ENCODE data around the gene CENATAC.
A peak's percentile ranks its signal among the peaks of the same experiment; 100 is the strongest.
"Not testable (repeated sequence)": the region's sequence is repeated elsewhere in the genome, so short reads cannot be mapped to it uniquely, and the experiment has no call there.

CENATAC gene, protein sequence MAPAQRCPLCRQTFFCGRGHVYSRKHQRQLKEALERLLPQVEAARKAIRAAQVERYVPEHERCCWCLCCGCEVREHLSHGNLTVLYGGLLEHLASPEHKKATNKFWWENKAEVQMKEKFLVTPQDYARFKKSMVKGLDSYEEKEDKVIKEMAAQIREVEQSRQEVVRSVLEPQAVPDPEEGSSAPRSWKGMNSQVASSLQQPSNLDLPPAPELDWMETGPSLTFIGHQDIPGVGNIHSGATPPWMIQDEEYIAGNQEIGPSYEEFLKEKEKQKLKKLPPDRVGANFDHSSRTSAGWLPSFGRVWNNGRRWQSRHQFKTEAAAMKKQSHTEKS

DNA sequence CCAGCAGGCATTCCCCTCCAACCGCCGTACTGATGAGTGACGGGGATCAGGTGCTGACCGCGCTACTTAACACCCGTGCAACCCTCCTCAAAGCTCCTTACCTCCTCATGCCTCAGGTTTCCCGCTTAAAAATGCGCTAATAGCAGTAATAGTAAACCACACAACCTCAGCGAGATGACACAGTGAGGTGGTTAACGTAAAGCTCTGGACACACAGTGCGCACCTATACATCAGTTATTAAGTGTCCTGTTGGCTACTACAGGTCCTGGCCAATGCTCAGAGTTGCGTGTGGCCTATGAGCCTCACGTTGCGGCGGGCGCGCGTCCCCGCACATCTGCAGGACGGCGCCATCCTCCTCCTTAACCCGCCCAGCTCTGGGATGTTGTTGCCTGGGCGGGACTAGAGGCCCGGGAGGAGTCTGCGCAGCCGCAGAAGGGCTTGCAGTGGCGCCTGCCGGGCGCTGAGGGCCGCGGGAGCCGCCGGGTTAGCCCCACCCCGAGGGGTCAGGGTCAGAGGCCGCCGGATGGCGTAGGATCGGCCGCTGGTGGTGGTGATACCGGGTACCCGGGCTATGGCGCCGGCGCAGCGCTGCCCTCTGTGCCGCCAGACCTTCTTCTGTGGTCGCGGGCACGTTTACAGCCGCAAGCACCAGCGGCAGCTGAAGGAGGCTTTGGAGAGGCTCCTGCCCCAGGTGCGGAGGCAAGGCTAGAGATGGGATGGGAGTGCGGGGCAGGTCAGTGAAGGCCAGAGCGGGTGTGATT, at the start of gene CENATAC:
CENATAC (plus strand) TSS at position 512 of the 761 bp plus-strand sequence; CDS start at position 572, 60 bp downstream.
- DNase-seq (ENCODE audit: low spot score), result peak; percentile 97

DNA sequence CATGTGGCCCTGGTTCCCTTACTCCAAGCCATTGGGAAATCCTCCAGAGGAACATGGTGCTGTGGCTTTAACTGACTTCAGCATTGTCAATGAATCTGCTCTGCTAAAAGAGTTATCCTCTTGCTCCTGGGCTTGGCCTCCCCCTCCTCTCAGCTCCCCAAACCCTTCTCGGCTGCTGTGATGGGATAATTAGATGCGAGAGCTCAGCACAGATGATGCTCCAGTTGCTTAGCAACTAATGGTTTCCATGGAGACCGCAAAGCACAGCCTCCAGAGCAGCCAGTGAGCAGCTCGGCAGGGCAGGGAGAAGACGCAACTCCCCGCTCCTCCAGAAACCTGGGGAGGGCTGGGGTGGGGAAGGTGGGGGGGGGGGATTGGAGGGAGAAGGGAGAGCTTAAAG, 44.7 kb upstream of the CENATAC start:
- peak; percentile 93 for DNase-seq (ENCODE audit: low spot score)

DNA sequence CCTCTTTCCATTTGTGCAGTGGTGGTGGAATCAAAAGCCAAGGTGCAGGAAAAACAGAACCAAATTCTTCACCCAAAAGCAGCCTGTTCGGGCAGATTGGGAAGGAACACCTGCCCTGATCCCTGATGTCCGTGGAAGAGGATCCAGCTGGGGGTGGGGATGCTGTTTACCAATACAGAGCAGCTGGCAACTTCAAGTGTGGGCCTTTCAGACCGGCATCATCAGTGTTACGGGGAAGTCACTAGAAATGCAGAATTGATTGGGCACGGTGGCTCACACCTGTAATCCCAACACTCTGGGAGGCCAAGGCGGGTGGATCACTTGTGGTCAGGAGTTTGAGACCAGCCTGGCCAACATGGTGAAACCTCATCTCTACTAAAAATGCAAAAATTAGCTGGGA, 44.0 kb upstream of the CENATAC start:
- not testable (repeated sequence) for DNase-seq (ENCODE audit: low spot score)

DNA sequence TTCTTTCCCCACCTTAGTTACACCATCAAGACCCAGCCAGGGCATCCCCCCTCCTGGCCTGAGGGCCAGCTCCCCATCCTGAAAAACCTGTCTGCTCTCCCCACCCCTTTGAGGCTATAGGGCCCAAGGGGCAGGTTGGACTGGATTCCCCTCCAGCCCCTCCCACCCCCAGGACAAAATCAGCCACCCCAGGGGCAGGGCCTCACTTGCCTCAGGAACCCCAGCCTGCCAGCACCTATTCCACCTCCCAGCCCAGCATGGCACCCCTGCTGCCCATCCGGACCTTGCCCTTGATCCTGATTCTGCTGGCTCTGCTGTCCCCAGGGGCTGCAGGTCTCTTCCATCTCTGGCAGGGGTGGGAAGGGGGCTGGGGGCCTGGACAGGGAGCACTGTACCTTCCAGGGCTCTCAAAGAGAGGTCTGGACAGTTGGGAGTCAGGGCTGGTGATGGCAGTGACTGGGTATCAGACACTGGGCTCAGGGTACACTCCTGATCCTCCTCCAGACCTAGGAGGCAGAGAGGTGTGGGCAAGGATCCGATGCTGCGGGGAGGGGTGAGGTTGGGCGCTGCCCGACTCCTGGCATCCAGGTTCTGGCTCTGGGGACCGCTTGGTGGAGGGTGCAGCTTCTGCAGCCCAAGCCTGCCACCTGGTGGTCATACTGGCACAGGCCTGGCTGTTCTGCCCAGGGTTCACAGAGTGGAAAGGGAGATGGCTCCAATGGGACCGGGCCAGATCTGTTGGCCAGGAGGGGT, 41.7 kb upstream of the CENATAC start, which contains the start of gene UPK2:
UPK2 (plus strand) TSS at position 205 of the 753 bp plus-strand sequence; CDS start at position 258, 53 bp downstream.
- DNase-seq (ENCODE audit: low spot score), result peak; percentile 75

DNA sequence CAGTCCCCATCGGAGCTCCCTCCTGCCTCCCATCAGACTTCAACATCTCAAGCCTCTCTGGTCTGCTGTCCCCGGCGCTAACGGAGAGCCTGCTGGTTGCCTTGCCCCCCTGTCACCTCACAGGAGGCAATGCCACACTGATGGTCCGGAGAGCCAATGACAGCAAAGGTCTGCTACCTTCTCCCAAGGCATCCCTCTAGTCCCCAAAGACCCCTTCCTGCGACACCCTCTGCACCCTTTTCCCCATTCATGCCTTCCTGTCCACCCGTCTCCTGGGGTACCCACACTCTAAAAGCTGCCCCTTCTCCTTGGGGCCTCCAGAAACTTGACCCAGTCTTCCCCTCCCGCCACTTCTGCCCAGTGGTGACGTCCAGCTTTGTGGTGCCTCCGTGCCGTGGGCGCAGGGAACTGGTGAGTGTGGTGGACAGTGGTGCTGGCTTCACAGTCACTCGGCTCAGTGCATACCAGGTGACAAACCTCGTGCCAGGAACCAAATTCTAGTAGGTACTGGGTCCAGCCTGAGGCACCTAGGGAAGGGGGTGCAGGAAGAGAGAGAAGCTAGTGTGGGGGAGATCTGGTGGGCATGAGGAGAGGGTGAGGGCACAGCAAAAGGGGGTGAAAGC, 41.0 kb upstream of the CENATAC start:
- DNase-seq (ENCODE audit: low spot score), result no peak

DNA sequence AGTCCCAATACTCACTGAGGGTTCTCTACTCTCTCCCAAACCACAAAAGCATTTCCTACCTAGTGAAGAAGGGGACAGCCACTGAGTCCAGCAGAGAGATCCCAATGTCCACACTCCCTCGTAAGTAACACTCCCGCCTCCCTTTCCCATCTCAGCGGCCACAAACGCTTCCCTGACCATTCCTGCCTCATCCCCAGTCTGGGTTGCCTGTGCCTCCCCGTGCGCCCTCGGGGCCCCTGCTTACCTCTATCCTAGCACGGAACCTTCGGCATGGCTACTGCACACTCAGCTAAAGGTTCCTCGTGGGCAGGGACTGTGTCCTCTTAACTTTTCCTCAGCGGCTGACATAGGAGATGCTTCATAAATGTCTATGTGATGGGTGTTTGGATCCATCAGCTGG, 40.4 kb upstream of the CENATAC start:
- no peak for DNase-seq (ENCODE audit: low spot score)

DNA sequence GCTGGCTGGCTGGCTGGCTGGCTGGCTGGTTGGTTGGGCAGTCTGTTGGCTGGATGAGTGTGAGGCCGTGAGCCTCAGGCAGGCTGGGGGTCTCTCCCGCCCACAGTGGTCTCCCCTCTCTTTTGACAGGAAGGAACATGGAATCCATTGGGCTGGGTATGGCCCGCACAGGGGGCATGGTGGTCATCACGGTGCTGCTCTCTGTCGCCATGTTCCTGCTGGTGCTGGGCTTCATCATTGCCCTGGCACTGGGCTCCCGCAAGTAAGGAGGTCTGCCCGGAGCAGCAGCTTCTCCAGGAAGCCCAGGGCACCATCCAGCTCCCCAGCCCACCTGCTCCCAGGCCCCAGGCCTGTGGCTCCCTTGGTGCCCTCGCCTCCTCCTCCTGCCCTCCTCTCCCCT, 40.0 kb upstream of the CENATAC start:
- no peak for DNase-seq (ENCODE audit: low spot score)

DNA sequence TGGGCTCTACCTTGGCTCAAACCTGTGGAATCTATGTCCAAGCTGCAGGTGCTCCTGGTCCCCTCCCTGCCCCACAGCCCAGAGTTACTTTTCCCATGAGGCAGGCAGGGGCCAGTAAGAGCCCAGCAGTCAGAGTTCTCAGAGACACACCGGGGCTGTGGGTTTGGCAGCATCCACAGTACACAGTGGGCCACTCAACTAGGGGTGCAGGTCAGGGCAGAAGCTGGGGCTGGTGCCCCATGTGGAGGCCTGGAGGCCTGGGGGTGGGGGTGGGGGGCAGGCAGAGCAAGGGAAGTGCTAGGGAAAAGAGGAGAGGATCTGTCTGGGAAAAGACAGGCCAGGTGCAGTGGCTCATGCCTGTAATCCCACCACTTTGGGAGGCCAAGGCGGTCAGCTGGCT, 39.4 kb upstream of the CENATAC start:
- no peak for DNase-seq (ENCODE audit: low spot score)

DNA sequence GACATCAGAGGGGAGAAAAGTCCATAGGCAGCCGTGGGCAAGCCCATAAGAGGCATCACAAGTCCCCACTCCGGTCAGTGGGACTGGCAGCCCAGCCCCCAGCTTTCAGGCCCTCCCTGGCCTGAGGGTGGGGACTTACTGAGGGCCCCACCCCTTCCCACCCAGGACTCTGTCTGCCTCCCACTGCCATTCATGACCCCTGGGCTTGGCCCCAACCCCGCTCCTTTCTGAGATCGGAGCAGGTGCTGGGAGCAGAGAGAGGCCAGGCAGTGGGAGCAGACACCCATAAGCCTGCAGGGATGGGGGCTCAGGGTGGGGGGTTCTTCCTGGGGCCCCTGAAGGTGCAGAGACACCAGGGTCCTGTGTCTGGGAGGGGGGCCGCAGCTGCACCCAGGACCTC, 36.7 kb upstream of the CENATAC start:
- no peak for DNase-seq (ENCODE audit: low spot score)

DNA sequence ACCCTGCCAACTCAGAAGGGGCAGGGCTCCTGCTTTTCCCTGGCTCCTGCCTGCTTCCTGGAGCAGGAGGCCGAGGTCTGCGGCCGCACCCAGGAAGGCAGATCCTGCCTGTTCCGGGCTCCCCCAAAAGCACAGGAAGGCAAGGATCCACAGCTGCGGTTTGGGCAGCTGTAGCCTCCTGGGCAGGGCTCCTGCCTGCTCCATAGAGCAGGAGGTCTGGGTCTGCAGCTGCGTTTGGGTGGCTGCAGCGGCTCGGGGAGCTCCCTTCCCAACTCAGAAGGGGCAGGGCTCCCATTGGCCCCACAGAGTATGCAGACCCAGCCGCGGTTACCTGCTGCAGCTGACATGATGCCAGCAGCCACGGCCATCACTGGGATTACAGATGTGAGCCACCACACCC, 36.3 kb upstream of the CENATAC start:
- DNase-seq (ENCODE audit: low spot score), result no peak

DNA sequence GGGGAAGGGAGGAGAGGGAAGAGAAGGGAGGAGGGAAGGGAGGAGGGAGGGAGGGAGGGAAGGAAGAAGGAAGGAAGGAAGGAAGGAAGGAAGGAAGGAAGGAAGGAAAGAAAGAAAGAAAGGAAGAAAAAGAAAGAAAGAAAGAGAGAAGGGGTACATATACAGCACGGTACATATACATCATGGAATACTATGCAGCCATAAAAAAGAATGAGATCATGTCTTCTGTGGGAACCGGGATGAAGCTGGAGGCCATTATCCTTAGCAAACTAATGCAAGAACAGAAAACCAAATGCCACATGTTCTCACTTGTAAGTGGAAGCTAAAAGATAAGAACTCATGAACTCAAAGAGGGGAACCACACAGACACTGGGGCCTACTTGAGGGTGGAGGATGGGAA, 28.4 kb upstream of the CENATAC start:
- DNase-seq (ENCODE audit: low spot score), result not testable (repeated sequence)

DNA sequence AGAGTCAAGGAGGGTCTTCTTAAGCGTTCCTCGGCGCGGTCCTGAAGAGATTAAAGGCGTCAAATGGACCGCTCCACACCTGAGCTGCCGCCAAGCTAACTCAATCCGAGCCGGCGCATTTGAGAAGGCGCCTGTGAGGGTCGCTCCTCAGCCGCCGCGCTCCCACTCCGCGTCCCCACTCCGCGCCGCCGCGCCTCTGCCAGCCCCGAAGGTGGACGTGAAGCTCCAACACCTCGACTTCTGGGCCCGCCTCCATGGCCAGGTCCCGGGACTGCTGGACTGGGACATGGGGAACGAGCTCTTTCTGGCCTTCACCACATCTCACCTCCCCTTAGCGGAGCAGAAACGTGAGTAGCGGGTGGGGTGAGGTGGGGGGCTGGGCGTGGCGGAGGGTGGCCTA, 26.3 kb upstream of the CENATAC start, which contains the start of gene FOXR1:
FOXR1 (plus strand) TSS at position 116 of the 400 bp plus-strand sequence; CDS start at position 287, 171 bp downstream.
- DNase-seq (ENCODE audit: low spot score), result no peak

DNA sequence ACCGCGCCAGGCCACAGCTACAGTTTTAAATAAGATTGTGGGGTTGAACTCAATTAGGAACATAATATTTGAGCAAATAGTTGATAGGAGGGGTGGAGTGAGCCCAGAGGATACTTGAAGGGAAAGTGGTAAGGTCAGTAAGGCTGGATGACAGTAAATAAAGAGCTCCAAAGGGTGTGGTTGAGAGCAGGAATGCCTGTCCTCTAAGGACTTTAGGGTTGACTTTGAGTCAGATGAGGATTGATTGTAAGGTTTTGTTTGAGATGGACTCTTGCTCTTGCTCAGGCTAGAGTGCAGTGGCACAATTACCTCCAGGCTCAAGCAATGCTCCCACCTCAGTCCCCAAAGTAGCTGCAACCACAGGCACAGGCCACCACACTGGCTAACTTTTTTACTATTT, 24.0 kb upstream of the CENATAC start:
- no peak for DNase-seq (ENCODE audit: low spot score)

DNA sequence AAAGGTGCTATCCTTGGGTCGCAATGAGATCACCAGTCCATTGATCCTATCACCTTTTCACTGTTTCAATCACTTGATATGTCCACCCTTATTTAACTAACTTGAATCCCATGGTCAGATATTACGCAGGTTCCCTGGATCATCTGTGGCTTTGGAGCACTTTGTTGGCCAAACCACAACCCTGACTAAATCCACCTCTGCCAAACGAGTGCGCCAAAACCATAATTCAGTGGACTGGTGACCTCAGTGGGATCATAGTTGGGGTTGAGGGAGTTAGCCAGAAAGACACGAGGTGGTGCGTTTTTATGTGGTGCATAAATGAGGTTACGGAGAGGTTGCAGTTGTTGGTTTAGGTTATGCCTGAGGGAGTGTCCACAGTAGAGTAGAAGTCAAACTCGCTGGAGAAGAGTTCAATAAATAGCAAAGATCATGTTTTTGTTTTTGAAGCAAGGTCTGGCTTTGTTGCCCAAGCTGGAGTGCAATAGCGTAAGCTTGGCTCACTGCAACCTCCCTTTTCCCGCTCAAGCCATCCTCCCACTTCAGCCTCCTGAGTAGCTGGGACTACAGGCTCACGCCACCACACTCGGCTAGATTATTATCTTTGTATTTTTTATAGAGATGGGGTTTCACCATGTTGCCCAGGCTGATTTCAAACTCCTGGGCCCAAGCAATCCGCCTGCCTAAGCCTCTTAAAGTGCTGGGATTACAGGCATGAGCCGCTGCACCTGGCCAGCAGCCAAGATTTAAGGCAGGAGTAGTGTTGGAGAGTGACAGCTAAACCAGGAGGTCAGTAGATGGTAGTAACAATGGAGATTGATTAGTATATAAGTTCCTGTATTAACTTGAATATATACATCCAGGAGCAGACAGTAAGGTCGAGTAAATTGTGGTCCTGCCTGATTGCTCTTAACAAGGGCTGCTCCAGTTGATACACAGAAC, 21.9 kb upstream of the CENATAC start:
- no peak for DNase-seq (ENCODE audit: low spot score)

DNA sequence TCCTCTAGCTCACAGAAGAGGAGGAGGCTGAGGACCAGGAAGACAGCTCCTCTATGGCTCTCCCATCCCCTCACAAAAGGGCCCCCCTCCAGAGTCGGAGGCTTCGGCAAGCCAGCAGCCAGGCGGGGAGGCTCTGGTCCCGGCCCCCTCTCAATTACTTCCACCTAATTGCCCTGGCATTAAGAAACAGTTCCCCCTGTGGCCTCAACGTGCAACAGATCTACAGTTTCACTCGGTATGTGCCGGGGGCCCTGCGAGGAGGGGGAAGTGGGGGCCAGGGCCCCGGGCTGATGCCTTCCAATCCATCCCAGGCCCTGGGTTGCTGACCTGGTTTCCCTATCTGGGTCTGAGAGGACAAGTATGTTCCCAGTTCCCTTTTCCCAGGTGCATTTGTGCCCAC, 18.5 kb upstream of the CENATAC start:
- no peak for DNase-seq (ENCODE audit: low spot score)

DNA sequence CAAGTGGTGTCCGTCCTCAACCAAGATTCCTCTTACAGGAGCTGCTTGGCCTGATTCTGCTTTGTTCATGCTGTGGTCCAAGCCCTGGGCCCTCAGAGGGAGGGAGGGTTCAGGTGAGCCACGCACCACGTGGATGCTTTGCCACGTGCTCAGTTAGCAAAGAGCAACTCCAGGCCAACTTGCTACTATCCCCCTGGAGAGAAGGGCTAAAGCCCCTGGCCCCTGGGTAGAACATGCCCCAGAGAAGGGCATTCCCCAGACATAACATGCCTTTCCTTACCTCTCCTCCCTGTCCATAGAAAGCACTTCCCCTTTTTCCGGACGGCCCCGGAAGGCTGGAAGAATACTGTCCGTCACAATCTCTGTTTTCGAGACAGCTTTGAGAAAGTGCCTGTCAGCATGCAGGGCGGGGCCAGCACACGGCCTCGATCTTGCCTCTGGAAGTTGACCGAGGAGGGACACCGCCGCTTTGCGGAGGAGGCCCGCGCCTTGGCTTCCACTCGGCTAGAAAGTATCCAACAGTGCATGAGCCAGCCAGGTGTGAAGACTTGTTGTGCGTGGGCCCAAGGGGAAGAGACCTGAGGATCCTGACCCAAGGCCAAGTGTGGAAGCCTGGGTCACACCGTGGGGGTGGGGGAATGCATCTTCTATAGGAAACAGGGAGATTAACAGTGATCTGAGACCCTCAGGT, 17.6 kb upstream of the CENATAC start:
- no peak for DNase-seq (ENCODE audit: low spot score)

DNA sequence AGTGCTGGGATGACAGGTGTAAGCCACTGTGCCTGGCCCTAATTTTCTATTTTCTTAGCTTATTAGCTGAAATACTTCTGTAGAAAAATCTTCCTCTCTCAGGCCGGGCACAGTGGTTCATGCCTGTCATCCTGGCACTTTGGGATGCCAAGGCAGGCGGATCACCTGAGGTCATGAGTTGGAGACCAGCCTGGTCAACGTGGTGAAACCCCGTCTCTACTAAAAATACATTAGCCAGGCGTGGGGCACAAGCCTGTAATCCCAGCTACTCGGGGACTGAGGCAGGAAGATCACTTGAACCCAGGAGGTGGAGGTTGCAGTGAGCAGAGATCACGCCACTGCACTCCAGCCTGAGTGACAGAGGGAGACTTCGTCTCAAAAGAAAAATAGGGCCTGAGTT, 13.6 kb upstream of the CENATAC start:
- not testable (repeated sequence) for DNase-seq (ENCODE audit: low spot score)

DNA sequence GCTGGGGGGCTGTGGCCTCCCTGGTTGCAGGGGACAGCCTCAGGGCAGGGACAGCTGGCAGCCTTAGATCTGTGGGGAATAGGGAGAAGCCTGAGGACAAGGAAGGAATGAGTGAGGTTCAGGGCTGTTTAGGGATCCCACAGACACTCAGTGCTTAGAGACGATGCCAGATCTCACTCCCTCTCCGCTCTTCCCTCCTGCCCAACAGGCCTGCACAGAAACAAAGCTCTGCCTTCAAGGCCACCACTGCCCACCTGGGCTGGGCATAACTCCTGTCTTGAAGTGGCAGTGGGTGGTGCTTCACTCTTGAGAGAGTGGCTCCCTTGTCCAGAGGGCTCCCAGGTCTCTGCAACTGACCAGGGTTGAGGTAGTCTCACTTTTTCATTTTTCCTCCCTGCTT, 13.1 kb upstream of the CENATAC start:
- DNase-seq (ENCODE audit: low spot score), result no peak

DNA sequence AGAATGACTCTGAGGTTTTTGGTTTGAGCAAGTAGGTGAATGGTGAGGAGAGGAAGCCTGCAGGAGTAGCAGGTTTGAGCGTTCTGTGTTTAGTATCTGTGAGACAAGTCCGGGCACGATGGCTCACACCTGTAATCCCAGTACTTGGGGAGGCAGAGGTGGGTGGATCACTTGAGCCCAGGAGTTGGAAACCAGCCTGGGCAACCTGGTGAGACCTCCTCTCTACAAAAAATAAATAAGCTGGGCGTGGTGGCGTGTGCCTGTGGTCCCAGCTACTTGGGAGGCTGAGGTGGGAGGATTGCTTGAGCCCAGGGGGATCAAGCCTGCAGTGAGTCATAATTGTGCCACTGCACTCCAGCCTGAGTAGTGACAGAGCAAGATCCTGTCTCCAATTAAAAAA, 9.7 kb upstream of the CENATAC start:
- no peak for DNase-seq (ENCODE audit: low spot score)

DNA sequence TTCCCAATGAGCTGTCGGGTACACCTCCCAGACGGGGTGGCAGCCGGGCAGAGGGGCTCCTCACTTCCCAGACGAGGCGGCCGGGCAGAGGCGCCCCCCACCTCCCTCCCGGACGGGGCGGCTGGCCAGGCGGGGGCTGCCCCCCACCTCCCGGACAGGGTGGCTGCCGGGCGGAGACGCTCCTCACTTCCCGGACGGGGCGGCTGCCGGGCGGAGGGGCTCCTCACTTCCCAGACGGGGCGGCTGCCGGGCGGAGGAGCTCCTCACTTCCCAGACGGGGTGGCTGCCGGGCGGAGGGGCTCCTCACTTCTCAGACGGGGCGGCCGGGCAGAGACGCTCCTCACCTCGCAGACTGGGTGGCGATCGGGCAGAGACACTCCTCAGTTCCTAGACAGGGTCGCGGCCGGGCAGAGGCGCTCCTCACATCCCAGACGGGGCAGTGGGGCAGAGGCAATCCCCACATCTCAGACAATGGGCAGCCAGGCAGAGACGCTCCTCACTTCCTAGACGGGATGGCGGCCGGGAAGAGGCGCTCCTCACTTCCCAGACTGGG, 6.4 kb upstream of the CENATAC start:
- not testable (repeated sequence) for DNase-seq (ENCODE audit: low spot score)
